Ascending aorta (tissue), 2 donors: ENCODE measurements around the gene RMI2. TPM values are rescaled to one million over a fixed set of nuclear protein-coding genes. Genes with fewer than 3 reads are reported as not detected.

ENCODE experiments used
- DNase-seq, 2 donors: peaks; one replicate each; pipeline ENCODE4 v3.0.0-alpha.2; 2019; ENCODE audit warnings: low spot score in 2 of 2
- H3K27ac ChIP-seq, 2 donors: fragments of 200-600 bp; sonication (generic); one replicate each; pipeline ENCODE4 v1.5.1; 2016 to 2017; ENCODE audit warnings: mild to moderate bottlenecking in 1 of 2
- H3K27me3 ChIP-seq: fragments of 200-600 bp; sonication (generic); one replicate; pipeline ENCODE4 v1.5.1; 2017
- H3K36me3 ChIP-seq, 2 donors: fragments of 200-600 bp; sonication (generic); one replicate each; pipeline ENCODE4 v1.5.1; 2016
- H3K4me1 ChIP-seq, 2 donors: fragments of 200-600 bp; sonication (generic); one replicate each; pipeline ENCODE4 v1.5.1; 2016 to 2017; ENCODE audit warnings: mild to moderate bottlenecking in 1 of 2
- H3K4me3 ChIP-seq, 2 donors: fragments of 200-600 bp; sonication (generic); one replicate each; pipeline ENCODE4 v1.5.1; 2016 to 2017; ENCODE audit warnings: mild to moderate bottlenecking in 1 of 2
- H3K9me3 ChIP-seq, 2 donors: fragments of 200-600 bp; sonication (generic); one replicate each; pipeline ENCODE4 v1.5.1; 2016
- intact Hi-C: fragments of 100-400 bp; cut with DNase I; formaldehyde crosslinking; loops from one replicate; pipeline ENCODE4 v1.15.1; 2023
- total RNA-seq: library from RNA; depleted of rRNA; stranded (reverse); fragments of >200 nt; gene quantifications from one replicate; pipeline ENCODE4 v1.1.0, GENCODE V29; 2016
- TF ChIP-seq, protein P1 (sequence below), 3 experiments: fragments of 200-600 bp in 2 of 3; fragments of 450-650 bp in 1 of 3; sonication (generic) in 2 of 3; IDR thresholded peaks; one replicate each; pipeline ENCODE4 v1.5.1; 2016 to 2019; ENCODE audit warnings: antibody characterized with exemption in 3 of 3, mild to moderate bottlenecking in 1 of 3, moderate library complexity in 1 of 3

RMI2 gene
- total RNA-seq, 1 donor from 2014 or later: not detected

GRCh38 chr16:11325404-11326083 is 19.7 kb upstream of the RMI2 start:
- no peaks in the 10 kb centered on the region for H3K27me3 ChIP-seq
- H3K27ac ChIP-seq: no peak overlapping the region
- no peak overlapping the region for H3K4me3 ChIP-seq
- peaks cover 2 to 10% of the 10 kb centered on the region in 2 donors for H3K4me1 ChIP-seq
- no peak for DNase-seq
- intact Hi-C loops: no loop called here
- no peaks in the 10 kb centered on the region for H3K36me3 ChIP-seq
- TF ChIP-seq, protein P1, sequence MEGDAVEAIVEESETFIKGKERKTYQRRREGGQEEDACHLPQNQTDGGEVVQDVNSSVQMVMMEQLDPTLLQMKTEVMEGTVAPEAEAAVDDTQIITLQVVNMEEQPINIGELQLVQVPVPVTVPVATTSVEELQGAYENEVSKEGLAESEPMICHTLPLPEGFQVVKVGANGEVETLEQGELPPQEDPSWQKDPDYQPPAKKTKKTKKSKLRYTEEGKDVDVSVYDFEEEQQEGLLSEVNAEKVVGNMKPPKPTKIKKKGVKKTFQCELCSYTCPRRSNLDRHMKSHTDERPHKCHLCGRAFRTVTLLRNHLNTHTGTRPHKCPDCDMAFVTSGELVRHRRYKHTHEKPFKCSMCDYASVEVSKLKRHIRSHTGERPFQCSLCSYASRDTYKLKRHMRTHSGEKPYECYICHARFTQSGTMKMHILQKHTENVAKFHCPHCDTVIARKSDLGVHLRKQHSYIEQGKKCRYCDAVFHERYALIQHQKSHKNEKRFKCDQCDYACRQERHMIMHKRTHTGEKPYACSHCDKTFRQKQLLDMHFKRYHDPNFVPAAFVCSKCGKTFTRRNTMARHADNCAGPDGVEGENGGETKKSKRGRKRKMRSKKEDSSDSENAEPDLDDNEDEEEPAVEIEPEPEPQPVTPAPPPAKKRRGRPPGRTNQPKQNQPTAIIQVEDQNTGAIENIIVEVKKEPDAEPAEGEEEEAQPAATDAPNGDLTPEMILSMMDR (IDR thresholded peaks at IDR 0.05): no peak
- H3K9me3 ChIP-seq: no peaks in the 10 kb centered on the region

DNA sequence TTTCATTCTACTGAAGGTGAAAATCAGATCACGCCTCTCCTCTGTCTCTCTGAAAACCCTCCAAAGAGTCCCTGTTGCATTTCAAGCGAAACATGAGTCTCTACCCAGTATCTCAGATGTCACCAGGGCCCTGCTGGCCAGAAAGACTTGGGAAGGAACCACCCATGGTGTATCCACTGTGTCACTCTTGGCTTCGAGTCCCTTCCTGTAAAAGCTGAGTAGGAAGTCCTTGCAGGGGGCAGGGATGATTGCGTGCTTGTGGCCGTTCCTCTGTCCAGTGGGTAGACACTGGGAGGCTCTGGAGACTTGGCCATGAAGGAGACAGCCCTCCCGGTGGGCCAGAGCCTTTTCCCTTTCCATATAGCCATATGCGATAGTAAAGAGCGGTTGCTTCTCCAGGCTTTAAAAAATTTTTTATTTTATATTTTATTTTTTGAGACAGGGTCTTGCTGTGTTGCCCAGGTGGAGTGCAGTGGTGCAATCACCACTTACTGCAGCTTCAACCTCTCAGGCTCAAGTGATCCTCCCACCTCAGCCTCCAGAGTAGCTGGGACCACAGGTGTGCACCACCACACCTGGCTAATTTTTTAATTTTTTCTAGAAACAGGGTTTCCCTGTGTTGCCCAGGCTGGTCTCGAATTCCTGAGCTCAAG is 19.0 kb upstream of the RMI2 start:
- Histone ChIP-seq H3K4me1 (peaks cover 2 to 10% of the 10 kb centered on the region in 2 donors), H3K4me3 (no peak overlapping the region), H3K27me3 (no peaks in the 10 kb centered on the region), H3K27ac (no peak overlapping the region), H3K36me3 (no peaks in the 10 kb centered on the region), H3K9me3 (no peaks in the 10 kb centered on the region)
- intact Hi-C loops: no loop called here
- TF ChIP-seq, protein P1 (IDR thresholded peaks at IDR 0.05): no peak
- DNase-seq: no peak

- Histone ChIP-seq H3K4me3 (no peak overlapping the region), H3K27me3 (no peaks in the 10 kb centered on the region), H3K9me3 (no peaks in the 10 kb centered on the region), H3K27ac (no peak overlapping the region), H3K4me1 (peaks cover 2 to 10% of the 10 kb centered on the region in 2 donors), H3K36me3 (no peaks in the 10 kb centered on the region)
- intact Hi-C loops: no loop called here
- no peak for DNase-seq
- TF ChIP-seq, protein P1 (IDR thresholded peaks at IDR 0.05): no peak
These were observed 18.5 kb upstream of the RMI2 start for GRCh38 chr16:11326737-11327276.

DNA sequence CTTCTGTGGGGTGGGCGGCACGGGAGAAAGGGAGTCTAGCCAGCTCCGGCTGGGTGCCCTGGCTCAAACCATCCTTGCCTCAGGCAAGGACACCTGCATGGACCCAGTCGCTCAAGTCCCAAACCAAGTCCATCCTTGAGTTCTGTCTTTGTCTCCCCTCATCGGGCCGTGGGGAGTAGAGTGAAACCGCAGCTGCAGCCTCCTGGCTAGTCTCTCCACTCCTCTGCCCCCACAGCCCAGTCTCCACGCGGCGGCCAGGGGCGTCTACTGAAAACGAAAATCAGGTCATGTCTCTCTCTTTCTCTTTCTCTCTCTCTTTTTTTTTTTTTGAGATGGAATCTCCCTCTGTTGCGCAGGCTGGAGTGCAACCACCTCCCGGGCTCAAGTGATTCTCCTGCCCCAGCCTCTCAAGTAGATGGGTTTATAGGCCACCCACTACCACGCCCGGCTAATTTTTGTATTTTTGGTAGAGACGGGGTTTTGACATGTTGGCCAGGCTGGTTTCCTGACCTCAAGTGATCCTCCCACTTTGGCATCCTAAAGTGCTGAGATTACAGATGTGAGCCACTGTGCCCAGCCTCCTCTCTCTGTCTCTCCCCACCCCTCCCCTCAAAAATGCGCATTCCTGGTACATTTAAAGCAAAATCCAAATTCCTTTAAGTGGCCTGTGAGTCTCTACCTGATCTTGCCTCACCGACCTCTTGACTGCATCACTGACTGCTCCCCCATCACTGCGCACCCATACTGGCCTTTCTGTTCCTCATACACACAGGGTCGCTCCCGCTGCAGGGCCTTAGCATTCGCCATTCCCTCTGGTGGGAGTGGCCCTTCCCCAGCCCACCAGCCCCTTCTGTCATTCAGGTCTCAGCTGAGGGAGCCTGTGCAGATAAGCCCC is 17.7 kb upstream of the RMI2 start:
- no peaks in the 10 kb centered on the region for H3K27me3 ChIP-seq
- H3K36me3 ChIP-seq: no peaks in the 10 kb centered on the region
- intact Hi-C loops: no loop called here
- no peak for DNase-seq
- H3K4me3 ChIP-seq: no peak overlapping the region
- no peak overlapping the region for H3K27ac ChIP-seq
- TF ChIP-seq, protein P1 (IDR thresholded peaks at IDR 0.05): no peak
- peaks cover 2 to 10% of the 10 kb centered on the region in 2 donors for H3K4me1 ChIP-seq
- no peaks in the 10 kb centered on the region for H3K9me3 ChIP-seq

DNA sequence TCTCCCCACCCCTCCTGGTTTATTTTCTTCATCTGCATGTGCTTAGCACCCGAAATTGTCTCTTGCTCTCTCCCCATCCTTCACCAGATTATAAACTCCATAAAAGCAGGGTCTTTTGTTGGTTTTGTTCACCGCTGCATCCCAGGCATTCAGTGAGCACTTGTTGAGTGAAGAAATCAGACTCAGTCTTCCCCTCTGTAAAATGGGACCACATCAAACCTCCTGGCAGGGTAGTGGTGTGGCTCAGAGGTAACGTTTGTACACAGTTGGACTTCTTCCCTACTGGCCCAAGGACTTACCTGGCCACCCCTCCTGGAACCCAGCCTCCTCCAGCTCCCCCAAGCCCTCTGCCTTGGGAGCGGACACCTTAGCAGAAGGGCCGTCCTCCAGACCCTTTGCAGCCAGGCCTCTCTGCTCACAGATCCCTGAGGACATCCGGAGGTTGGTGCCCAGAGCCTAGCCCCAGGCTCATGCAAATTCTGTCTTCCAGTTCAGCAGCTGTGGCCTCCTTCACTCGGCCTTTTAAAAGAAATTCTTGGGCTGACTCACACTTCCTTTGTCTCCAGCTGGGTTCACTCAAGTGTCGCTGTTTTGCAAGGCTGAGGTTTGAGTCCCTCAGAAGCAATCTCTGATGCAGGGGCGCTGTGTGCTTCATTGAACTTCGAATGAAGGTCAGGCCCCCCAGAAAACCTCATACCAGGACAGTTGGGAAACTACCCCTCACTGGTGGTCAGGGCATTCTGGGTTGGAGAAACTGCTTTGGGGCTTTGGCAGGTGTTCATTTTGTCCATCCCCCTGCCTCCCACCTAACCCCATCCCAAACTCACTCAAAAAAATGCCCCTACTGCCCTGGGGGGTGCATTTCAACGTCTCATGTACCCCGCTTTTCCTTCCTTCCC is 16.8 kb upstream of the RMI2 start:
- peaks cover 2 to 10% of the 10 kb centered on the region in 2 donors for H3K4me1 ChIP-seq
- intact Hi-C loops: no loop called here
- TF ChIP-seq, protein P1 (IDR thresholded peaks at IDR 0.05): no peak
- H3K36me3 ChIP-seq: no peaks in the 10 kb centered on the region
- H3K4me3 ChIP-seq: no peak overlapping the region
- no peaks in the 10 kb centered on the region for H3K27me3 ChIP-seq
- DNase-seq: peak in 1 of 2 donors; percentile 80
- no peaks in the 10 kb centered on the region for H3K9me3 ChIP-seq
- H3K27ac ChIP-seq: no peak overlapping the region
